ENCODE data around the gene NEU1. TPM values are rescaled to one million over a fixed set of nuclear protein-coding genes. Genes with fewer than 3 reads are reported as not detected.

NEU1 gene
- 10 to 100 TPM; 23.4 to 23.7 TPM for total RNA-seq

DNA sequence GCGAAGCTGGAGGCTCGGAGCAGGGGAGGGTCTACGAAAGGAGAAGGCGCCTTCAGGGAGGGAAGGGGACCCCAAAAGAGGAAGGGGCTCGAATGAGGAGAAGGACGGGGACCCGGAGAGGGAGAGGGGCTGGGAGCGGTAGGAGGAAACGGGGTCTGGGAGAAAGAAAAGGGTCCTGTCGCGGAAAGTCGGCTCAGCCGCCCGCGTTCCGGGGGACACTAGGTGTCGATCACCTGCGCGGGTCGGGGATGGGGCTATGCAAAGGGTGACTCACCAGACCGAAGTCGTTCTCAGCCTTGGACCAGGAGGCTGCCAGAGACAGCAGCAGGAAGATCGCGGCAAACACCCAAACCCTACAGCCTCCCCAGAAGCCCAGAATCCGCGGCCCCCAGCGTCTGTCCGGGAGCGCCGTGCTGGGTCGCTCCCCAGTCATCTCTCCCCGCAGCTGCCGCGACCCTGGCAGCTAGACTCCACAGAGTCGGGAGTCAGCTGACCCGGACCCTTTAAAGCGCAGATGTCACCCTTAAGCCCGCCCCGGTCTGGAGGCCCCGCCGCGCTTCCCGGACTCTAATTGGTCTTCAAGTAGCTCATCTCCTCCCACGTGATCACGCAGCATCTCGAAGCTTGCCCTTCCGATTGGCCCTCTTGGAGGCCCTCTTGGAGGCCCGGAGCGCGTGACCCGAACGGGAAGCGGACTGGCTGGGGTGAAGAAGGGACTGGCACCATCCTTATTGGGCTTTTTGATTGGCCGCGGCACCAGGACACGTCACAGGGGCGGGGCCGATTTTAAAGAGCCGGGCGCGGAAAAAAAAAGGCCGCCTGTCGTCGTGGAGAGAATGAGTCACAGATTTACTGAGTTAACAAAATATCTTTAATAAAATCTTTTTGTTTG lies at the start of gene NEU1:
Gene NEU1 (minus strand): TSS at position 478 of the 892 bp plus-strand sequence. CDS start 45 bp downstream, at position 433.

DNA sequence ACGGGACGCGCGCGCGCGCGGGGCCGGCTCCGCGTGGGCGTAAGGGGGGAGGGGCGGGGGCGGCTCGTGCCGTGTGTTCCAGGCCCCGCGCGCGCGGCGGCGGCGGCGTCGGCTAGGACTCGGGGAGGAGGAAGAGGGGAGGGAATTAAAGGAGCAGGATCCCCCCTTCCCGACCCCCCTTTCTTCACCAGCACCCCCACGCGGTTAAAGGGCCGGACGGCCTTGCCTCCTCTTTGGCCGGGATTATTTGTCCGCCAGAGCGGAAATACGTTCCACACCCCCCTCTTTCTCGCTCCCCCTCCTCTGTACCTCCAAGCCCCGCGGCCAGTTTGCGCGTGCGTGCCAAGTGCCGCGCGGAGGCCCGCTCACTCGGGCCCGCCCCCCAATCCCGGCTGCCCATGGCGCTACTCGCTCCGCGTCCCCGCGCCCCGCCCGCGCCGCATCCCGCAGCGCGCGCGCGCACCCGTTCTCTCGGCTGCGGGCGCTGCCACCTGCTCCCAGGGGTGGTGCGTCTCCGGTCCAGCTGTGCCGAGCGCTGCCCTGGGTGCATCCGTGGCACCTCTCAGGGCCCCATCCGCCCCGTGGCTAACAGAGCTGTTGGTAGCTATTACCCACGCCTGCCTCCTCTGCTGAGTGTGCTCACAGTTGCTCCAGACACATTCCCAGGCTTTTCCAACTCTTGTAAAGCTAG lies 39.5 kb upstream of the NEU1 start, which contains the start of gene ZBTB12:
Gene ZBTB12 (minus strand): TSS at position 134 of the 691 bp plus-strand sequence. CDS start 781 bp downstream, outside the sequence.

DNA sequence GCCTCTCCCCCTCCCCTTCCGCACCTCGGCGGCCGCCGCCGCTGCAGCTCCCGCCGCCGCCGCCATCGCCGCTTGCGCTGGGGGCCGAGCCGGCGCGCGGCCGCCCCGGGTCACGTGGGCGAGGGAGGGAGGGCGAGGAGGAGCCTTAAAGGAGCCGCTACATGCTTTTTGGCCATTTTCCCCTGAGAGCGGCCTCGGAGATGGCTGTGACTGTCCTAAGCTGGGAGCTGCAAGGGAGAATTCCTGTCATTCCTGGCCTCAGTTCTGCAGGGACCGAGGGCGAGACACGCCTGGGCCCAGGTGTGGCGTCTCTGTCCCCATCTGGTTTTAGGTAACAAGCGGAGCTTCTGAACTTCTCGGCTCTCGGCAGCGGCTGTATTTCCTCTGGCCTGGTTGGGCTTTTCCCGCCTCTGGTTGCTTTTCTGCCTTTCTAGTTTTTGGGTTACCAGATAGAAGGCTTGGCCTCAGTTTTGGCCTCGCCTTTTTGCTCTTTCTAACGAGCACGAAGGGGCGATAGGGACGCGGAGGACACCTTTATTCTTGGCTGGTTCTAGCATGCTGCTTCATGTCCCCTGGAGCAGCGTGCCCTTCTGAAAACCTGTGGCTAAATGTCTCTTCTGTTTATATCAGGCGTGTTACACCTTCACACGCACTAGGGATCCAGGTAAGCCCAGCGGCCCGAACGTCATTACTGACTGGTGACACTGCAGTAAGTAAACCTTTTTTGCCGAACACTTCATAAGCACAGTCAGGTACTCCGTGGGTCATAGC lies 35.2 kb upstream of the NEU1 start, which contains the start of gene EHMT2:
Gene EHMT2 (minus strand): TSS at position 87 of the 771 bp plus-strand sequence. CDS start 21 bp downstream, at position 66.

DNA sequence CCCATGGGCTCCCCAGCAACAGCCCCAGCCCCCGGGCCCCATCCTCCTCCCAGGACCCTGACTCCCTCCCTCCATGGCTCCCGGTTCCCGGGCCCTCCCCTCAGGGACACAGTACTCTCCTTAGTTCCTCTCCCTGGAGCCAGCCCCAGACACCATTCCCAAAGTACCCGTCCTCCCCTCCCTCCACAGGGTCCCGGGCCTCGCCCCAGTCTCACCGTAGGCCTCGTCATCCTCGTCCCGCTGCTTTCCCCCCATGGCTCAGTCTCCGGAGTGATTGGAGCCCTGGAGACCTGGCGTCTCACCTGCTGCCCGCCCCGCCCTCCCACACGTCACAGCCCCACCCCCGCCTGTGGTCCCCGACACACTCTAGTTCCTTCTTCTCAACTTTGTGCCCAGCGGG lies 16.1 kb upstream of the NEU1 start, which contains the start of gene SLC44A4:
Gene SLC44A4 (minus strand): TSS at position 272 of the 400 bp plus-strand sequence. CDS start 17 bp downstream, at position 255.

DNA sequence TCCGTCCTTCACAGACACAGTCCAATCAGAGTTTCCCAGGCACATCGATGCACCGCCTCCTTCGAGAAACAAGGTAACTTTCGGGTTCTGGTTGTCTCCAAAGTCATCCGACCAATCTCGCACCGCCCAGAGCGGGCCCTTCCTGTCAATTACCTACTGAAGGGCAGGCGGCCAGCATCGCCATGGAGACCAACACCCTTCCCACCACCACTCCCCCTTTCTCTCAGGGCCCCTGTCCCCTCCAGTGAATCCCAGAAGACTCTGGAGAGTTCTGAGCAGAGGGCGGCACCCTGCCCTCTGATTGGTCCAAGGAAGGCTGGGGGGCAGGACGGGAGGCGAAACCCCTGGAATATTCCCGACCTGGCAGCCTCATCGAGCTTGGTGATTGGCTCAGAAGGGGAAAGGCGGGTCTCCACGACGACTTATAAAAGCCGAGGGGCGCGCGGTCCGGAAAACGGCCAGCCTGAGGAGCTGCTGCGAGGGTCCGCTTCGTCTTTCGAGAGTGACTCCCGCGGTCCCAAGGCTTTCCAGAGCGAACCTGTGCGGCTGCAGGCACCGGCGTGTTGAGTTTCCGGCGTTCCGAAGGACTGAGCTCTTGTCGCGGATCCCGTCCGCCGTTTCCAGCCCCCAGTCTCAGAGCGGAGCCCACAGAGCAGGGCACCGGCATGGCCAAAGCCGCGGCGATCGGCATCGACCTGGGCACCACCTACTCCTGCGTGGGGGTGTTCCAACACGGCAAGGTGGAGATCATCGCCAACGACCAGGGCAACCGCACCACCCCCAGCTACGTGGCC lies 35.1 kb downstream of the NEU1 start, which contains the start of gene HSPA1B:
Gene HSPA1B (plus strand): TSS at position 453 of the 794 bp plus-strand sequence. CDS start 213 bp downstream, at position 666.

DNA sequence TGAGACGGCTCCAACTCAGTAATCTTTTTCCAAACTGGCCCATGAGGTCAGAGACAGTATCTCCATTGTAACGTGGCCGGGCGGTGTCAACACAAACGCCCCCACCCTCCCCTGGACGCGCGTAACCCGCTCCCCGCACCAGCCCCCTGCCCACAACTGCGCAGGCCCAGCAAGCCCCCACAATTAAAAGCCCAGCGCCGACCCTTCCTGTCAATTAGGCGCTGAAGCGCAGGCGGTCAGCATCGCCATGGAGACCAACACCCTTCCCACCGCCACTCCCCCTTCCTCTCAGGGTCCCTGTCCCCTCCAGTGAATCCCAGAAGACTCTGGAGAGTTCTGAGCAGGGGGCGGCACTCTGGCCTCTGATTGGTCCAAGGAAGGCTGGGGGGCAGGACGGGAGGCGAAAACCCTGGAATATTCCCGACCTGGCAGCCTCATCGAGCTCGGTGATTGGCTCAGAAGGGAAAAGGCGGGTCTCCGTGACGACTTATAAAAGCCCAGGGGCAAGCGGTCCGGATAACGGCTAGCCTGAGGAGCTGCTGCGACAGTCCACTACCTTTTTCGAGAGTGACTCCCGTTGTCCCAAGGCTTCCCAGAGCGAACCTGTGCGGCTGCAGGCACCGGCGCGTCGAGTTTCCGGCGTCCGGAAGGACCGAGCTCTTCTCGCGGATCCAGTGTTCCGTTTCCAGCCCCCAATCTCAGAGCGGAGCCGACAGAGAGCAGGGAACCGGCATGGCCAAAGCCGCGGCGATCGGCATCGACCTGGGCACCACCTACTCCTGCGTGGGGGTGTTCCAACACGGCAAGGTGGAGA lies 47.4 kb downstream of the NEU1 start, which contains the start of the genes HSPA1A and HSPA1L:
Gene HSPA1A (plus strand): TSS at position 519 of the 814 bp plus-strand sequence. CDS start 214 bp downstream, at position 733.
Gene HSPA1L (minus strand): TSS at position 259 of the 814 bp plus-strand sequence. CDS start 3,311 bp downstream, outside the sequence.

Other genes with a start within 250 kb of the NEU1 start
- 10 to 100 TPM; 45.4 to 46.1 TPM for gene AIF1, start 247.6 kb downstream of the NEU1 start, total RNA-seq
- gene PRRC2A, start 242.1 kb downstream of the NEU1 start, total RNA-seq = 100 to 1,000 TPM; 210 to 211 TPM
- 100 to 1,000 TPM; 278 to 280 TPM for gene BAG6, start 210.2 kb downstream of the NEU1 start, total RNA-seq
- gene APOM, start 206.9 kb downstream of the NEU1 start, total RNA-seq = 1 to 10 TPM; 3.8 to 3.9 TPM
- gene C6orf47, start 202.0 kb downstream of the NEU1 start, total RNA-seq = 10 to 100 TPM; 23.6 to 24.2 TPM
- gene GPANK1, start 197.8 kb downstream of the NEU1 start, total RNA-seq = 10 to 100 TPM; 26.4 to 29.1 TPM
- 100 to 1,000 TPM; 181 to 195 TPM for gene CSNK2B, start 196.7 kb downstream of the NEU1 start, total RNA-seq
- gene LY6G5B, start 192.8 kb downstream of the NEU1 start, total RNA-seq = 10 to 100 TPM; 20.3 to 23.5 TPM
- gene LY6G5C, start 181.8 kb downstream of the NEU1 start, total RNA-seq = 1 to 10 TPM; 1.8 to 2.2 TPM
- gene ABHD16A, start 159.5 kb downstream of the NEU1 start, total RNA-seq = 10 to 100 TPM; 50.4 to 54.9 TPM
- not detected for gene LY6G6F, start 156.0 kb downstream of the NEU1 start, total RNA-seq
- gene LY6G6D, start 147.5 kb downstream of the NEU1 start, total RNA-seq = not detected
- gene LY6G6C, start 141.1 kb downstream of the NEU1 start, total RNA-seq = not detected
- under 1 TPM; 0.22 to 0.43 TPM for gene MPIG6B, start 139.4 kb downstream of the NEU1 start, total RNA-seq
- gene DDAH2, start 133.5 kb downstream of the NEU1 start, total RNA-seq = 10 to 100 TPM; 18.1 to 18.9 TPM
- 100 to 1,000 TPM; 534 to 538 TPM for gene CLIC1, start 126.3 kb downstream of the NEU1 start, total RNA-seq
- 10 to 100 TPM; 47.4 to 47.7 TPM for gene MSH5, start 122.8 kb downstream of the NEU1 start, total RNA-seq
- 10 to 100 TPM; 11.3 to 12.0 TPM for gene SAPCD1, start 100.2 kb downstream of the NEU1 start, total RNA-seq
- 1 to 10 TPM; 3.8 to 3.9 TPM for gene VWA7, start 85.5 kb downstream of the NEU1 start, total RNA-seq
- gene VARS1, start 67.1 kb downstream of the NEU1 start, total RNA-seq = 10 to 100 TPM; 74.6 to 79.2 TPM
- gene LSM2, start 55.9 kb downstream of the NEU1 start, total RNA-seq = 10 to 100 TPM; 72.5 to 75.6 TPM
- 1 to 10 TPM; 3.7 to 3.8 TPM for gene HSPA1L, start 47.5 kb downstream of the NEU1 start, total RNA-seq
- gene HSPA1A, start 47.3 kb downstream of the NEU1 start, total RNA-seq = 10 to 100 TPM; 75.8 to 83.8 TPM
- 10 to 100 TPM; 35.5 to 35.9 TPM for gene HSPA1B, start 35.1 kb downstream of the NEU1 start, total RNA-seq
- gene SLC44A4, start 16.2 kb upstream of the NEU1 start, total RNA-seq = not detected
- 10 to 100 TPM; 60.9 to 61.4 TPM for gene EHMT2, start 34.9 kb upstream of the NEU1 start, total RNA-seq
- gene ZBTB12, start 39.3 kb upstream of the NEU1 start, total RNA-seq = 1 to 10 TPM; 1.5 to 2.4 TPM
- gene C2, start 64.9 kb upstream of the NEU1 start, total RNA-seq = under 1 TPM; 0.51 to 0.93 TPM
- not detected for gene CFB, start 83.3 kb upstream of the NEU1 start, total RNA-seq
- gene NELFE, start 96.2 kb upstream of the NEU1 start, total RNA-seq = 10 to 100 TPM; 60.9 to 61.7 TPM
- gene SKIC2, start 96.4 kb upstream of the NEU1 start, total RNA-seq = 10 to 100 TPM; 71.6 to 77.8 TPM
- gene DXO, start 109.3 kb upstream of the NEU1 start, total RNA-seq = 10 to 100 TPM; 17.1 to 17.9 TPM
- gene C4A, start 119.2 kb upstream of the NEU1 start, total RNA-seq = 1 to 10 TPM; 4.2 to 6.2 TPM
- gene C4B, start 152.0 kb upstream of the NEU1 start, total RNA-seq = 1 to 10 TPM; 3.4 to 3.5 TPM
- gene CYP21A2, start 175.6 kb upstream of the NEU1 start, total RNA-seq = not detected
- gene TNXB, start 246.5 kb upstream of the NEU1 start, total RNA-seq = 1 to 10 TPM; 4.8 to 6.6 TPM